ENCODE measurements around the gene SH3RF2.

- TF ChIP-seq EP300 (IDR thresholded peaks at IDR 0.05) (no peak), POLR2A (IDR thresholded peaks at IDR 0.05) (no peak), CTCF (IDR thresholded peaks at IDR 0.05) (no peak)
Measured at GRCh38 chr5:145917288-145917687, 19.1 kb upstream of the SH3RF2 start.

Measured in upper lobe of left lung (tissue), 4 donors.